GM12865 (cell line): ENCODE data around the gene COTL1.

Source experiments
- DNase-seq: peaks from one replicate; pipeline ENCODE4 v3.0.0; 2010; ENCODE audit warnings: low read depth
- H3K4me3 ChIP-seq: 2 replicates; pipeline ENCODE4 v1.5.1; 2011; ENCODE audit warnings: mild to moderate bottlenecking, low read depth, low read length, control low read depth
- TF ChIP-seq, protein P1 (sequence below): IDR thresholded peaks from 2 replicates; pipeline ENCODE4 v1.5.1; 2011; ENCODE audit warnings: low read length, control low read depth, low read depth, inconsistent platforms; ENCODE audit not compliant: insufficient read depth; ENCODE audit errors: missing control alignments

Gene COTL1

DNA sequence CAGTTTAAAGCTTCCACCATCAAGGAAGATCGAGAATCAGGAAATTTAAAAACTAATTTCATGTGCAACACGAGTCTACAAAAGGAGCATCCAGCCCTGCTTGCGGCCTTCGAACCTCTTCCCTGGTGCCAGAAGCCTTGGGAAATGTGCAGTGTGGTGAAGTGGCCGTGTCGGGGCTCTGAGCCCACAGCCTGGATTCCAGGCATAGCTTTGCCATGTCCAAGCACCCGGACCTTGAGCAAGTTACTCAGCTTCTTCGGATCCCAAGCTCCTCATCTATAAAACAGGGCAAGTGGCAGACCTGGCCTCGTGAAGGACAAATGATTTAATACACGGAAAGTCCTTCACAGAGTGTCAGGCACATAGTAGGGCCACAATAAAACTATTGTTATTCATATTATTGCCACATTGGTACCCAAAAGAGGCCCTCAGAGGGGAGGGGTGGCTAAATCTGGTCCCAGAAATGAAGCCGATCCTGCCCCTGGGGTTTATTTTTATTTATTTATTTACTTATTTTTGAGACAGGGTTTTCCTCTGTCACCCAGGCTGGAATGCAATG, 34.8 kb downstream of the COTL1 start:
- TF ChIP-seq, protein P1, sequence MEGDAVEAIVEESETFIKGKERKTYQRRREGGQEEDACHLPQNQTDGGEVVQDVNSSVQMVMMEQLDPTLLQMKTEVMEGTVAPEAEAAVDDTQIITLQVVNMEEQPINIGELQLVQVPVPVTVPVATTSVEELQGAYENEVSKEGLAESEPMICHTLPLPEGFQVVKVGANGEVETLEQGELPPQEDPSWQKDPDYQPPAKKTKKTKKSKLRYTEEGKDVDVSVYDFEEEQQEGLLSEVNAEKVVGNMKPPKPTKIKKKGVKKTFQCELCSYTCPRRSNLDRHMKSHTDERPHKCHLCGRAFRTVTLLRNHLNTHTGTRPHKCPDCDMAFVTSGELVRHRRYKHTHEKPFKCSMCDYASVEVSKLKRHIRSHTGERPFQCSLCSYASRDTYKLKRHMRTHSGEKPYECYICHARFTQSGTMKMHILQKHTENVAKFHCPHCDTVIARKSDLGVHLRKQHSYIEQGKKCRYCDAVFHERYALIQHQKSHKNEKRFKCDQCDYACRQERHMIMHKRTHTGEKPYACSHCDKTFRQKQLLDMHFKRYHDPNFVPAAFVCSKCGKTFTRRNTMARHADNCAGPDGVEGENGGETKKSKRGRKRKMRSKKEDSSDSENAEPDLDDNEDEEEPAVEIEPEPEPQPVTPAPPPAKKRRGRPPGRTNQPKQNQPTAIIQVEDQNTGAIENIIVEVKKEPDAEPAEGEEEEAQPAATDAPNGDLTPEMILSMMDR, result no peak
- DNase-seq, result no peak
- H3K4me3 ChIP-seq, result no peak overlapping the region

DNA sequence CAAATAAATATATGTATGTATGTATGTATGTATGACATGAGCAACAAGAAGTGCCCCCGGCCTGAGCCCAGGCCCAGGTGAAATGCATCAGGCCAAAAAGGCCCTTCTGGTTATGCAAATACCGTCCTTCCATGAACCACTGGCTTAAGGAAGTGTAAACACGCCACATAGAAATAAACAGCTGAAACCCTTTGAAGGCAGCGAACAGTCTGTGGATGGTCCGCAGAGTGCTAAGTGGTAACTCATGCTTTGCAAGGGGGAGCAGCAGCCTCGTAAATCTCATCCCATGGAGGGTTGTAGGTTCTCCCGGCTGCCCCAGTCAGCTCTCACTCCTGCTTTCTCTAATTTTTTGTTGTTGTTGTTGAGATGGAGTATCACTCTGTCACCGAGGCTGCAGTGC, 36.7 kb downstream of the COTL1 start:
- TF ChIP-seq, protein P1, result no peak
- no peak overlapping the region for H3K4me3 ChIP-seq
- no peak for DNase-seq

GRCh38 chr16:84579936-84580335, 37.9 kb downstream of the COTL1 start:
- TF ChIP-seq, protein P1, result no peak
- H3K4me3 ChIP-seq, result no peak overlapping the region

GRCh38 chr16:84578538-84579126, 39.2 kb downstream of the COTL1 start:
- DNase-seq, result no peak
- TF ChIP-seq, protein P1, result no peak
- no peak overlapping the region for H3K4me3 ChIP-seq

More at GRCh38 chr16:84579936-84580335, 37.9 kb downstream of the COTL1 start:
- no peak for DNase-seq

DNA sequence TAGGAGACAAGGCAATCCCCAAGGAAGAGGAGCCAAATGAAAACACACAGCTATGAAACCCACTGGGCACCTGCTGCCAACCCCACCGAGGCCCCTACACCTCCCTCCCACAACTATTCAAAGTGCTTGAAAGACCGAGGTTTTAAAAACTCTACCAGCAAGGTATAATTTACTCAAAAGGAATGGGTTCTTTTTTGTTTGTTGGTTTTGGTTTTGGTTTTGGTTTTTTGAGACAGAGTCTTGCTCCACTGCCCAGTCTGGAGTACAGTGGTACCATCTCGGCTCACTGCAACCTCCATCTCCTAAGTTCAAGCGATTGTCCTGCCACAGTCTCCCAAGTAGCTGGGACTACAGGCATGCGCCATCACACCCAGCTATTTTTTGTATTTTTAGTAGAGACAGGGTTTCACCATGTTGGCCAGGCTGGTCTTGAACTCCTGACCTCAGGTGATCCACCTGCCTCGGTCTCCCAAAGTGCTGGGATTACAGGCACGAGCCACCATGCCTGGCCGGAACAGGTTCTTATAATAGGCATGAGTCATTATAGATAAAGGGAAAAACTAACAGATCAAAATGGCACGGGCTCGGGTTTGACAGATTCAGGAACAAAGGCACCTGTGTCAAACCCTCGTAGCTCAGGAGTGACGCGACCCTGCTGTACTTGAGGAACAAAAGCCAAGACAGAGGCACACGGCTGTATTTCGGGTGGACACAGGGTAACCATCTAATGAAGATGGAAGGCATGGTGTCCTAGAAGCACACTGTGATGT, 40.7 kb downstream of the COTL1 start:
- DNase-seq, result no peak
- no peak overlapping the region for H3K4me3 ChIP-seq
- TF ChIP-seq, protein P1, result no peak

DNA sequence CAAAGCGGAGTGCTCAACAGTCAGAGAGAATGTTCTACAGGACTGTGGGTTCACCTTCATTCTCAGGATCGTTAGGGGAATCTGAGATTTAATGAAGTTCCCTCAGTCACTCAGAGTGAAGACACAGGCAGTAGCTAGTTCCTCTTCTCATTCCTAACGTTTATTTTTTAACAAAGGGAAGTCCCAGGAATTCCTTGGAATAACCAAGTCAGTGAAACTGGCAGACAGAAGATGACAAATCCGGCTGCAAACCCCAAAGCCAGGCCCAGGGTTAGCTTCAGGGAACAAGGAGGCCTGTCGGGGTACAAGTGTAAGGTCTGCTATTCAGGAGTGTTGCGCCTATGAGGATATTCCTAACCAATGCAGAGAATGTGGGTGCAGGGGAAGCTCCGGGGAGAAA, 42.0 kb downstream of the COTL1 start:
- TF ChIP-seq, protein P1, result no peak
- no peak for DNase-seq
- H3K4me3 ChIP-seq, result no peak overlapping the region
